SKM-1 treated with dmso at 0.1 percent for 144 hours (cell line): Measurements from ENCODE around the gene C2CD5.

Source experiments
- DNase-seq: peaks from one replicate; lab custom pipeline; 2025; ENCODE audit not compliant: unreplicated experiment; lab: John Stamatoyannopoulos, UW

C2CD5 gene

GRCh38 chr12:22415342-22416309 is 128.7 kb downstream of the C2CD5 start:
- DNase-seq = no peak

- no peak for DNase-seq
Observed at GRCh38 chr12:22414742-22415141, 129.6 kb downstream of the C2CD5 start.

GRCh38 chr12:22413592-22413991 is 130.8 kb downstream of the C2CD5 start:
- DNase-seq = no peak

GRCh38 chr12:22412581-22412980 is 131.8 kb downstream of the C2CD5 start:
- DNase-seq = no peak

- no peak for DNase-seq
Observed at GRCh38 chr12:22410486-22410885, 133.9 kb downstream of the C2CD5 start.

- DNase-seq = no peak
Observed at GRCh38 chr12:22409377-22410164, 134.8 kb downstream of the C2CD5 start.

- no peak for DNase-seq
Observed at GRCh38 chr12:22408610-22409376, 135.5 kb downstream of the C2CD5 start.

GRCh38 chr12:22407397-22407796 is 136.9 kb downstream of the C2CD5 start:
- no peak for DNase-seq

GRCh38 chr12:22406627-22407026 is 137.7 kb downstream of the C2CD5 start:
- DNase-seq = no peak

GRCh38 chr12:22399464-22400180 is 144.7 kb downstream of the C2CD5 start:
- DNase-seq = no peak
